HepG2 (cell line): Measurements from ENCODE around the gene SAA2. TPM values are rescaled to one million over a fixed set of nuclear protein-coding genes. Genes with fewer than 3 reads are reported as not detected.
A peak's percentile ranks its signal among the peaks of the same experiment; 100 is the strongest.

Experiments used
- CBX5 ChIP-seq: sonication (generic); formaldehyde crosslinking; IDR thresholded peaks from 2 replicates; pipeline ENCODE4 v1.4.0; 2020; ENCODE audit warnings: missing genetic modification reagents, borderline replicate concordance
- E2F5 ChIP-seq: sonication (generic); formaldehyde crosslinking; conservative IDR thresholded peaks from 2 replicates; pipeline ENCODE4 v1.4.0; 2020; ENCODE audit warnings: missing genetic modification reagents
- FOXK2 ChIP-seq: fragments of 450-650 bp; IDR thresholded peaks from 2 replicates; pipeline ENCODE4 v1.6.1; 2016
- FOXP1 ChIP-seq, 2 experiments: fragments of 450-650 bp in 1 of 2; IDR thresholded peaks; 2 replicates each; pipeline ENCODE4 v1.6.1; 2017 to 2018; ENCODE audit warnings: antibody characterized with exemption in 1 of 2
- GFI1 ChIP-seq: sonication (generic); formaldehyde crosslinking; IDR thresholded peaks from 2 replicates; pipeline ENCODE4 v1.5.0; 2020; ENCODE audit warnings: missing genetic modification reagents, mild to moderate bottlenecking, borderline replicate concordance
- HDAC2 ChIP-seq: sonication (generic); formaldehyde crosslinking; IDR thresholded peaks from 2 replicates; pipeline ENCODE4 v1.4.0; 2020; ENCODE audit warnings: missing genetic modification reagents
- MED1 ChIP-seq: sonication (generic); formaldehyde crosslinking; IDR thresholded peaks from 2 replicates; pipeline ENCODE4 v1.4.0; 2020; ENCODE audit warnings: missing genetic modification reagents
- MTA1 ChIP-seq: sonication (generic); formaldehyde crosslinking; IDR thresholded peaks from 2 replicates; pipeline ENCODE4 v1.4.0; 2020; ENCODE audit warnings: missing genetic modification reagents, mild to moderate bottlenecking, borderline replicate concordance
- MXD4 ChIP-seq: IDR thresholded peaks from 2 replicates; pipeline ENCODE4 v1.6.1; 2016; ENCODE audit warnings: mild to moderate bottlenecking, missing biosample characterization, missing genetic modification reagents
- NFRKB ChIP-seq: fragments of 450-650 bp; IDR thresholded peaks from 2 replicates; pipeline ENCODE4 v1.6.1; 2017
- NONO ChIP-seq, 2 experiments: fragments of 450-650 bp in 1 of 2; sonication (generic) in 1 of 2; formaldehyde crosslinking in 1 of 2; IDR thresholded peaks in 1 of 2; conservative IDR thresholded peaks in 1 of 2; 2 replicates each; pipeline versions ENCODE4 v1.6.1 to v1.8.0; 2017 to 2022; ENCODE audit warnings: mild to moderate bottlenecking in 1 of 2, missing genetic modification reagents in 1 of 2, moderate library complexity in 1 of 2
- NR2F1 ChIP-seq, 2 experiments: fragments of 450-650 bp in 1 of 2; formaldehyde crosslinking in 1 of 2; IDR thresholded peaks; 2 replicates each; pipeline versions ENCODE4 v1.5.0 to v1.6.1; 2016 to 2020; ENCODE audit warnings: mild to moderate bottlenecking in 1 of 2, missing compliant biosample characterization in 1 of 2, missing genetic modification reagents in 1 of 2, moderate library complexity in 1 of 2
- ONECUT2 ChIP-seq: sonication (generic); formaldehyde crosslinking; IDR thresholded peaks from 2 replicates; pipeline ENCODE4 v1.4.0; 2020; ENCODE audit warnings: missing genetic modification reagents
- PHF8 ChIP-seq: sonication (generic); formaldehyde crosslinking; IDR thresholded peaks from 2 replicates; pipeline ENCODE4 v1.5.0; 2020; ENCODE audit warnings: missing genetic modification reagents
- PLRG1 ChIP-seq: fragments of 450-650 bp; conservative IDR thresholded peaks from 2 replicates; pipeline ENCODE4 v1.6.1; 2016
- POLR2A ChIP-seq, 2 experiments: IDR thresholded peaks; 2 replicates each; pipeline ENCODE4 v1.6.1; 2011; ENCODE audit warnings: low read depth in 2 of 2, low read length in 2 of 2, mild to moderate bottlenecking in 1 of 2, moderate library complexity in 1 of 2; ENCODE audit not compliant: insufficient read depth in 1 of 2
- RBAK ChIP-seq: sonication (generic); formaldehyde crosslinking; IDR thresholded peaks from 2 replicates; pipeline ENCODE4 v1.5.1; 2020; ENCODE audit warnings: mild to moderate bottlenecking, missing genetic modification reagents
- RELA ChIP-seq: sonication (generic); formaldehyde crosslinking; IDR thresholded peaks from 2 replicates; pipeline ENCODE4 v1.4.0; 2020; ENCODE audit warnings: missing genetic modification reagents
- THAP7 ChIP-seq: sonication (generic); formaldehyde crosslinking; IDR thresholded peaks from 2 replicates; pipeline ENCODE4 v1.8.1; 2023; ENCODE audit warnings: mild to moderate bottlenecking, missing genetic modification reagents
- ZNF160 ChIP-seq: sonication (generic); formaldehyde crosslinking; IDR thresholded peaks from 2 replicates; pipeline ENCODE4 v1.8.0; 2022; ENCODE audit warnings: mild to moderate bottlenecking, inconsistent platforms, missing genetic modification reagents
- ZNF253 ChIP-seq: sonication (generic); formaldehyde crosslinking; IDR thresholded peaks from 2 replicates; pipeline ENCODE4 v1.8.0; 2022; ENCODE audit warnings: mild to moderate bottlenecking, missing genetic modification reagents, borderline replicate concordance
- ZNF501 ChIP-seq: sonication (generic); formaldehyde crosslinking; IDR thresholded peaks from 2 replicates; pipeline ENCODE4 v1.5.1; 2020; ENCODE audit warnings: mild to moderate bottlenecking, moderate library complexity, missing genetic modification reagents
- ZNF550 ChIP-seq: sonication (generic); formaldehyde crosslinking; IDR thresholded peaks from 2 replicates; pipeline ENCODE4 v1.4.0; 2020; ENCODE audit warnings: mild to moderate bottlenecking, missing genetic modification reagents, borderline replicate concordance
- ZNF562 ChIP-seq: sonication (generic); formaldehyde crosslinking; IDR thresholded peaks from 2 replicates; pipeline ENCODE4 v1.8.0; 2022; ENCODE audit warnings: missing genetic modification reagents, borderline replicate concordance
- ZNF570 ChIP-seq: sonication (generic); formaldehyde crosslinking; IDR thresholded peaks from 2 replicates; pipeline ENCODE4 v1.4.0; 2020; ENCODE audit warnings: mild to moderate bottlenecking, missing genetic modification reagents, borderline replicate concordance
- ZSCAN25 ChIP-seq: sonication (generic); formaldehyde crosslinking; IDR thresholded peaks from 2 replicates; pipeline ENCODE4 v1.8.0; 2022; ENCODE audit warnings: mild to moderate bottlenecking, missing genetic modification reagents
- ZSCAN29 ChIP-seq: sonication (generic); formaldehyde crosslinking; conservative IDR thresholded peaks from 2 replicates; pipeline ENCODE4 v1.4.0; 2020; ENCODE audit warnings: mild to moderate bottlenecking, missing genetic modification reagents
- polyA plus RNA-seq, 8 experiments: library from polyadenylated mRNA; depleted of rRNA in 3 of 8; stranded (reverse) in 7 of 8; unstranded in 1 of 8; fragments of >200 nt; fragmentation: Illumina TruSeq in 4 of 8; extraction: Trizol in 4 of 8; gene quantifications; 2 replicates each; pipeline versions ENCODE4 v1.2.1 to v1.2.3, GENCODE V29; 2011 to 2016; ENCODE audit warnings: low read depth in 4 of 8, missing spikeins in 1 of 8, mixed read lengths in 1 of 8; ENCODE audit not compliant: insufficient read depth in 1 of 8
- total RNA-seq, 5 experiments: library from RNA; depleted of rRNA; stranded (reverse); fragments of >200 nt; fragmentation: Illumina TruSeq; extraction: Trizol; gene quantifications; 2 replicates each; pipeline ENCODE4 v1.2.3, GENCODE V29; 2016; ENCODE audit warnings: low read depth in 1 of 5
- TF ChIP-seq, protein P1 (sequence below): sonication (generic); formaldehyde crosslinking; IDR thresholded peaks from 2 replicates; pipeline ENCODE4 v1.4.0; 2020; ENCODE audit warnings: missing genetic modification reagents
- TF ChIP-seq, protein P2 (sequence below): sonication (generic); formaldehyde crosslinking; IDR thresholded peaks from 2 replicates; pipeline ENCODE4 v1.5.0; 2020; ENCODE audit warnings: missing genetic modification reagents

The SAA2 gene
- total and polyA plus RNA-seq, 2 of the 13 experiments (the other 11 are each of a cell fraction or from before 2014, with no cell fraction given): 0.27 TPM; not detected in 1

GRCh38 chr11:18236664-18237356 lies 11.7 kb downstream of the SAA2 start, which contains the start of gene SAA4 (continued):
- TF ChIP-seq, protein P1, sequence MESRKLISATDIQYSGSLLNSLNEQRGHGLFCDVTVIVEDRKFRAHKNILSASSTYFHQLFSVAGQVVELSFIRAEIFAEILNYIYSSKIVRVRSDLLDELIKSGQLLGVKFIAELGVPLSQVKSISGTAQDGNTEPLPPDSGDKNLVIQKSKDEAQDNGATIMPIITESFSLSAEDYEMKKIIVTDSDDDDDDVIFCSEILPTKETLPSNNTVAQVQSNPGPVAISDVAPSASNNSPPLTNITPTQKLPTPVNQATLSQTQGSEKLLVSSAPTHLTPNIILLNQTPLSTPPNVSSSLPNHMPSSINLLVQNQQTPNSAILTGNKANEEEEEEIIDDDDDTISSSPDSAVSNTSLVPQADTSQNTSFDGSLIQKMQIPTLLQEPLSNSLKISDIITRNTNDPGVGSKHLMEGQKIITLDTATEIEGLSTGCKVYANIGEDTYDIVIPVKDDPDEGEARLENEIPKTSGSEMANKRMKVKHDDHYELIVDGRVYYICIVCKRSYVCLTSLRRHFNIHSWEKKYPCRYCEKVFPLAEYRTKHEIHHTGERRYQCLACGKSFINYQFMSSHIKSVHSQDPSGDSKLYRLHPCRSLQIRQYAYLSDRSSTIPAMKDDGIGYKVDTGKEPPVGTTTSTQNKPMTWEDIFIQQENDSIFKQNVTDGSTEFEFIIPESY (CRISPR knock-in tag): no peak
- peak; percentile 91 for TF ChIP-seq ONECUT2
- peak; percentile 84 for TF ChIP-seq MED1 (CRISPR knock-in tag)
- no peak for TF ChIP-seq NONO (IDR thresholded peaks at IDR 0.05)
- no peak for TF ChIP-seq NONO (CRISPR knock-in tag; conservative IDR thresholded peaks at IDR 0.05)
- TF ChIP-seq RELA (CRISPR knock-in tag): no peak
- TF ChIP-seq ZNF501 (CRISPR knock-in tag): no peak
- TF ChIP-seq GFI1: no peak
- no peak for TF ChIP-seq ZNF570 (CRISPR knock-in tag)
- TF ChIP-seq PHF8 (CRISPR knock-in tag): no peak; the same call in 1 of the 2 replicates
- TF ChIP-seq MTA1 (CRISPR knock-in tag): no peak
- no peak for TF ChIP-seq ZNF253 (CRISPR knock-in tag)
- TF ChIP-seq ZNF562 (CRISPR knock-in tag): no peak
- TF ChIP-seq POLR2A (IDR thresholded peaks at IDR 0.05; ENCODE audit: insufficient read depth in 1 of 2, low read depth in 2 of 2, low read length in 2 of 2): peak in 1 of 2 experiments; percentile 90; a peak in 2 of 4 replicates
- no peak for TF ChIP-seq NFRKB
- no peak for TF ChIP-seq FOXK2
- no peak for TF ChIP-seq ZSCAN25 (CRISPR knock-in tag)
- TF ChIP-seq E2F5 (CRISPR knock-in tag): no peak
- TF ChIP-seq HDAC2 (CRISPR knock-in tag): peak; percentile 34
- no peak for TF ChIP-seq RBAK (CRISPR knock-in tag)
- peak in 1 of 2 experiments; percentile 63; a peak in 2 of 4 replicates for TF ChIP-seq NR2F1 (CRISPR knock-in tag; IDR thresholded peaks at IDR 0.05)
- TF ChIP-seq ZNF550 (CRISPR knock-in tag): no peak
- TF ChIP-seq MXD4 (CRISPR knock-in tag): no peak
- no peak for TF ChIP-seq ZNF160
- TF ChIP-seq FOXP1 (IDR thresholded peaks at IDR 0.05): no peak
- TF ChIP-seq FOXP1 (CRISPR knock-in tag; IDR thresholded peaks at IDR 0.05): peak; percentile 71
- no peak for TF ChIP-seq ZSCAN29 (CRISPR knock-in tag)
- TF ChIP-seq THAP7 (CRISPR knock-in tag): no peak
- no peak for TF ChIP-seq CBX5 (CRISPR knock-in tag)
- TF ChIP-seq, protein P2, sequence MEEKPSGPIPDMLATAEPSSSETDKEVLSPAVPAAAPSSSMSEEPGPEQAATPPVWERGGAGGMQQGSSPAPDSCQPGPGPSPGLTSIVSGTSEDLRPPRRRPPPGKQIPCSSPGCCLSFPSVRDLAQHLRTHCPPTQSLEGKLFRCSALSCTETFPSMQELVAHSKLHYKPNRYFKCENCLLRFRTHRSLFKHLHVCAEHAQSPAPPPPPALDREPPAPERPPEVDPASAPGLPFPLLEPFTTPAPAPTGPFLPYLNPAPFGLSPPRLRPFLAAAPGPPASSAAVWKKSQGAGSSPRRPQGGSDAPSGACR: no peak
- TF ChIP-seq PLRG1: no peak
